ENCODE data around the gene STON2.

STON2 gene

GRCh38 chr14:81303258-81303935 lies 96.7 kb downstream of the STON2 start:
- Histone ChIP-seq H3K9me2 (replicated peaks; ENCODE audit: insufficient read depth, low read length) (no peaks in the 10 kb centered on the region), H3K4me2 (ENCODE audit: low read depth, low read length, poor library complexity, severe bottlenecking) (no peak overlapping the region), H3K27ac (ENCODE audit: low read depth, low read length) (no peak overlapping the region), H3K4me3 (ENCODE audit: insufficient read depth, low read length, poor library complexity, severe bottlenecking) (no peak overlapping the region), H3K9me3 (ENCODE audit: insufficient read depth, low read length) (no peaks in the 10 kb centered on the region), H3F3A (ENCODE audit: insufficient read depth) (no peaks in the 10 kb centered on the region), H3K9ac (ENCODE audit: low read length) (no peak overlapping the region), H3K79me2 (ENCODE audit: insufficient read depth, low read length) (no peaks in the 10 kb centered on the region), H2AFZ (ENCODE audit: low read depth, low read length, severe bottlenecking) (no peak overlapping the region), H3K27me3 (ENCODE audit: low read length) (no peaks in the 10 kb centered on the region), H3K36me3 (ENCODE audit: low read length) (no peaks in the 10 kb centered on the region), H4K20me1 (ENCODE audit: low read depth, low read length) (no peaks in the 10 kb centered on the region)
- TF ChIP-seq EZH2phosphoT487 (conservative IDR thresholded peaks at IDR 0.05; ENCODE audit: low read length) (no peak), CTCF (IDR thresholded peaks at IDR 0.05; ENCODE audit: insufficient read depth, low read length, poor library complexity, severe bottlenecking) (no peak)

GRCh38 chr14:81302638-81303037 lies 97.5 kb downstream of the STON2 start:
- no peaks in the 10 kb centered on the region for H3F3A ChIP-seq (ENCODE audit: insufficient read depth)
- H3K36me3 ChIP-seq (ENCODE audit: low read length), result no peaks in the 10 kb centered on the region
- H3K4me2 ChIP-seq (ENCODE audit: low read depth, low read length, poor library complexity, severe bottlenecking), result no peak overlapping the region
- H3K27ac ChIP-seq (ENCODE audit: low read depth, low read length), result no peak overlapping the region
- no peaks in the 10 kb centered on the region for H3K9me3 ChIP-seq (ENCODE audit: insufficient read depth, low read length)
- TF ChIP-seq EZH2phosphoT487 (conservative IDR thresholded peaks at IDR 0.05; ENCODE audit: low read length) (no peak), CTCF (IDR thresholded peaks at IDR 0.05; ENCODE audit: insufficient read depth, low read length, poor library complexity, severe bottlenecking) (no peak)
- H3K9me2 ChIP-seq (replicated peaks; ENCODE audit: insufficient read depth, low read length), result no peaks in the 10 kb centered on the region
- no peaks in the 10 kb centered on the region for H4K20me1 ChIP-seq (ENCODE audit: low read depth, low read length)
- no peak overlapping the region for H3K9ac ChIP-seq (ENCODE audit: low read length)
- H3K4me3 ChIP-seq (ENCODE audit: insufficient read depth, low read length, poor library complexity, severe bottlenecking), result no peak overlapping the region
- no peaks in the 10 kb centered on the region for H3K27me3 ChIP-seq (ENCODE audit: low read length)
- H3K79me2 ChIP-seq (ENCODE audit: insufficient read depth, low read length), result no peaks in the 10 kb centered on the region
- H2AFZ ChIP-seq (ENCODE audit: low read depth, low read length, severe bottlenecking), result no peak overlapping the region

GRCh38 chr14:81301813-81302212 lies 98.3 kb downstream of the STON2 start:
- H3F3A ChIP-seq (ENCODE audit: insufficient read depth), result no peaks in the 10 kb centered on the region
- H3K27ac ChIP-seq (ENCODE audit: low read depth, low read length), result no peak overlapping the region
- TF ChIP-seq CTCF (IDR thresholded peaks at IDR 0.05; ENCODE audit: insufficient read depth, low read length, poor library complexity, severe bottlenecking), result no peak
- TF ChIP-seq EZH2phosphoT487 (conservative IDR thresholded peaks at IDR 0.05; ENCODE audit: low read length), result no peak

More at GRCh38 chr14:81301813-81302212, 98.3 kb downstream of the STON2 start:
- no peaks in the 10 kb centered on the region for H3K9me3 ChIP-seq (ENCODE audit: insufficient read depth, low read length)
- no peak overlapping the region for H2AFZ ChIP-seq (ENCODE audit: low read depth, low read length, severe bottlenecking)
- H3K79me2 ChIP-seq (ENCODE audit: insufficient read depth, low read length), result no peaks in the 10 kb centered on the region
- no peak overlapping the region for H3K9ac ChIP-seq (ENCODE audit: low read length)
- no peaks in the 10 kb centered on the region for H4K20me1 ChIP-seq (ENCODE audit: low read depth, low read length)
- H3K4me3 ChIP-seq (ENCODE audit: insufficient read depth, low read length, poor library complexity, severe bottlenecking), result no peak overlapping the region
- no peak overlapping the region for H3K4me2 ChIP-seq (ENCODE audit: low read depth, low read length, poor library complexity, severe bottlenecking)
- H3K9me2 ChIP-seq (replicated peaks; ENCODE audit: insufficient read depth, low read length), result no peaks in the 10 kb centered on the region
- no peaks in the 10 kb centered on the region for H3K36me3 ChIP-seq (ENCODE audit: low read length)
- H3K27me3 ChIP-seq (ENCODE audit: low read length), result no peaks in the 10 kb centered on the region
